Fibroblast of skin of left quadriceps (primary cell): Measurements from ENCODE around the gene FCN1.
A peak's percentile ranks its signal among the peaks of the same experiment; 100 is the strongest.
"Not testable (repeated sequence)": the region's sequence is repeated elsewhere in the genome, so short reads cannot be mapped to it uniquely, and the experiment has no call there.

ENCODE experiments used
- DNase-seq, 2 experiments: peaks; one replicate each; pipeline ENCODE4 v3.0.0-alpha.2; 2013; ENCODE audit warnings: low read depth in 2 of 2

The FCN1 gene

DNA sequence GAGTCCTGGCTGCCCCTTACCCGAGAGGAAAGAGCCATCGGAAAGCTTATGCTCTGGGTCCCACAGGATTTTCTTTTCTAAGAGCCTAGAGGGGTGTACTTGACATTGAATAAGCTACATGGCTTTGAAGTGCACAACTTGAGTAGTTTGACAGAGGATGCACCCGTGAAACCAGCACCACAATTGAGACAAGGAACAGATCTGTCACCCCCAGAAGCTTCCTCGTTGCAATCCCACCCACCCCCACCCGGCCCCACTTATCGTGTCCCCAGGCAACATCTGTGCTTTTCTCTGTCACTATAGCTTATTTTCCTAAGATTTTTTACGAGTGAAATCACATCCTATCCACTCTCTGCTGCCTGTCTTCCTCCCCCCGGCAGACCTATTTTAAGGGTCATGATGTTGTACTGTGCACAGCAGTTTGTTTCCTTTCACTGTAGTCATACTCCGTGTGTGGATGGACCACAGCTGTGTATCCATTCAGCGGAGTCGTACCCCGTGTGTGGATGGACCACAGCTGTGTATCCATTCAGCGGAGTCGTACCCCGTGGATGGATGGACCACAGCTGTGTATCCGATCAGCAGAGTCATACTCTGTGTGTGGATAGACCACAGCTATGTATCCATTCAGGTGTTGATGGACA is 45.9 kb downstream of the FCN1 start:
- DNase-seq: no peak

DNA sequence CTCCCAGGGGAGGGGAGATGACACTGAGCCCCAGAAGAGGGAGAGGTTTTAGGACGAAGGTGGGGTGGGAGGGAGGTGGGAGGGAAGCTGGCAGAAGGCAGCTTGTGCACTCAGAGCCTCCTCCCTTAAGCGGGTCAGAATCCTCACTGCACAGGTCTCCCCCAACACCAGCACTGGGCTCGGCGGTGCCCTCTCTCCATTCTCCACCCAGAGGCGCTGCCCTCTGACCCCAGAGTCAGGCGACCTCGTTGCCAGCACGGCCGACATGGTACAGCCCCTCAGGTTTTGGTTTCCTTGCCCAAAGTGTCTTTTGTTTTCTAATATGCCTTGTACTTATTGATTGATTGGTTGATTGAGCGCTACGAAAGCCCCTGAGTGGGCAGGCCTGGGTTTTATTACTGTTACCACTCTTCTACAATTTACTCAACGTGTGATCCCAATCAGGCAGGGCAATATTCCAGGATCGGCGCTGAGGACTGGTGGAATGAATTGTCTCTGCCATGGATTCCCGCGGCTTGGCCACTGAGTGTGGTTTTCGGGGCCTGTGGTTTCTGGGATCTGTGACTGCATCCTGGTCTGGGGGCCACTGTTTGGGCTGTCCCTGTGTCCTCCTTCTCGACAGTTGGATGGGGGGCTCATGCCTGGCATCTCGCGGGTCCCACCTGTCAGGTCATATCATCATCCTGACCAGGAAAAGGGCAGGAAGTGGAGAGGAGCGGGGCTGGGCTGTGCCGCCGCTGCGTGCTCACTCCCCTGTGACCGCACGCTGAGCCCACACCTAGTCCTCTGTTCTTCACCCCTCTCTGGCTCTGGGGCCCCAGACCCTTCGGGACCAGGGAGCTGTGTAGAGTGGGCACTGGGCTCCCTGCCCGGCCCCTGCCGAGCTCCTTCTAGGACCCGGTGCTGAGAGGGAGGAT is 46.7 kb downstream of the FCN1 start:
- DNase-seq: no peak

DNA sequence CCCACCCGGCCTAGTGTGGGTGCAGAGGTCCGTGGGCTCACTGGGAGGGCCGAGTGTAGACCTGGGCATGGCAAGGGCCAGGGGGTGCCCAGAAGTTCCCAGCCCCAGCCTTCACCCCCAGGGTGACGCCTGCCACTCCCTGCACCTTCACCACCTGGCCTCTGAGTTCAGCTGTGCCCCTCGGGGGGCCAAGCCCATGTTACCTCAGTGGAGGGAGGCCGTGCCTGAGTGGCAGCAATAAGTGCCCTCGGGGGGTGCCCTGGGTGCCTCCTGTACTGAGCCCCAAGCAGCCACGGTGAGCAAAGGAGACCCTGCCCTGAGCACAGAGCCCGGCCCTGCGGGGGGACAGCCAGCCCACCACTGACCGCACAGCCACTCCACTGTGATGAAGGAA is 47.4 kb downstream of the FCN1 start:
- no peak for DNase-seq

DNA sequence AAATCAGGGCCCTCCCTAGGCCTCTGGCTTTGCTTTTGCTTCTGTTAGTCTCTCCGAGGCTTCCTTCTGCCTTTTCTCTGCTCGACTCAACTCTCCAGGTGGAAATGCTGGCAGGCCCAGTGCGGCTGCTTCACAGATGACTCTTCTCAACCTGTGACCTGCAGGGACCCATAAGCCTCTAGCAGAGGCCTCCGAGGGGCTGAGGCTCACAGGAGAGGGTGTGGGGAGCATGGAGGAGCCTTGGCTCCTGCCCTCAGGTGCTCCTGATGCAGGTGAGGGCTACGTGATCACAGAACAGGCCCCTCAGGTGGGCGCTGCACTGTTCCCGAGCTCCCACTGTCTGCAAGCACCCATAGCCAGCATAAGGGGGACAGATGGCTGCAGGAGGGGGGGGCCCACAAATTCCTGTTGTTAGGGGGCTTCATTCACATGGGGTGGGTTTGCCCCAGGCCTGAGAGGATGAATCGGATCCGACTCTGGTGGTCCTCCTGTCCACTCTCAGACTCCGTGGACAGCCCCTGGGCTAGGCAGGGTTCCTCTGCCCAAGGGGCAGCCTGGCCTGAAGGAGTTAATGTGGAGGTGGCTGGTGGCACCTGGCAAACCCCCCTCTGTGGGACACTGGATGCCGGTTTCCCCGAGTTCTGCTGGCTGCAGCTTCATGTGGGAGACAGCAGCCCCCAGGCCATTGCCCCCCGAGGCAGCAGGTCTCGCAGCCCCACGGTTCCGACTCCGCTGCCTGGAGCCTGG is 48.0 kb downstream of the FCN1 start:
- no peak for DNase-seq

DNA sequence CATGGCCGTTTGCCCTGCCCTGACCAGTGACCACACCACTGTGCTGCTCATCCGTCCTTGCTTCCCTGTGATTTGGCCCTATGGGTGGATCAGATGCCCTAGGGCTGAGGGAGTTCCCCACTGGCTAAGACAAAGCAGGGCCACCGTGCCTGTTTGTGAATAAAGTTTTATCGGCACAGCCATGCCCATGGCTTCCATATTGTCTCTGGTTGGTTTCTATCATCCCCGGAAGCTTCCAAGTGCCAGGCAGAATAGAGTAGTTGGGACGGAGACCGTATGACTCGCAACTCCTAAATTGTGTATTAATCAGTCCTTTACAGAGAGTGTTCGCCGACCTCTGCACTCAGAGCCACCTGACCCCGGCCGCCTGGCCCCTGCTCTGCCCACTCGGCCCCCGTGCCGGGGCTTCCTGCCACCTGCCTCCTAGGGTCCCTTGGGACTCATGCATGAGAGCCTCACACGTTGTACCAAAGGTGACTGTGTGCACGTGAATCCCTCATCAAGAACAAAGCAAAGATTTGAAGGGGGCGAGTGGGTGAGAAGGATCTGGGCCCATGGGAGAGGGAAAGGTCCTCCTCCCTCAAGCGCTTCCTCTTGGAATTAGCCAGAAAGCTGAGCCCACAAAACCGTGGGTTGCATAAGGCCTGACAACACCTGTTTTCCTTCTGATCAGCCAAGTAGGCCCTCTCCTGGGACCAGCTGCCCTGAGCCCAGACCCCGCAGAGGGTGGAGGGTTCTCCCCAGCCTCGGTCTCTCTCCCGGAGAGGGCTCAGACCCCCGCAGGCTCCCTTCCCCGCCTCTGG is 48.8 kb downstream of the FCN1 start:
- DNase-seq: no peak

DNA sequence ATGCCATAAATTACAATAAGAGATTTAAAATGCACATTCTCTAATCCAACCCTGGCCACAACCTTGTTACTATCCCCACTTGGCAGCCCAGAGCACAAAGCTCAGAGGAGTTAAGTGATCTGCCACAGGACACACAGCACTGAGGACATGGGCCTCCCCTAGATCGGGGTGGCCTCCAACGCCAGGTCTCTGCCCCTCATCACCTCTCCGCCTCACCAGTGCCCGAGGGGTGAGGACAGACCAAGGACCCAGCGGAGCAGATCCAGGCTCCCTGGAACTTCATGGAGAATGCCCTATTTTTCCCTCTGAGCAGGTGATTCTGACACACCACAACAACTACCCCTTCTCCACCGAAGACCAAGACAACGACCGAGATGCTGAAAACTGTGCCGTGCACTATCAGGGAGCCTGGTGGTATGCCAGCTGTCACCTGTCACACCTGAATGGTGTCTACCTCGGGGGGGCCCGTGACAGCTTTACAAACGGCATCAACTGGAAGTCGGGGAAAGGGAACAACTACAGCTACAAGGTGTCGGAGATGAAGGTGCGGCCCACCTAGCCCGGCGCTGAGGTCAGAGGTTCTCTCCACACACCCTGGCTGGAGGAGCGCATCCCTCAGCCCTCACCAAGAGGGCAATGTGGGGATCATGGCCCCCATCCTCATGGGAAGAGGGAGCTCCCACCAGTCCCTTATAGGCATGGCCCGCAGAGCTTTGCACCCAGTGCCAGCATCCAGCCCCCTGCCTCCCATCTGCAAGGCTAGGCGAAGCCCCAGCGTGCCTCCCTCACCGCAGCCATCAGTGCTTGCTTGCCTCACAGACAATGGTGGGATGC is 49.6 kb downstream of the FCN1 start:
- no peak for DNase-seq

DNA sequence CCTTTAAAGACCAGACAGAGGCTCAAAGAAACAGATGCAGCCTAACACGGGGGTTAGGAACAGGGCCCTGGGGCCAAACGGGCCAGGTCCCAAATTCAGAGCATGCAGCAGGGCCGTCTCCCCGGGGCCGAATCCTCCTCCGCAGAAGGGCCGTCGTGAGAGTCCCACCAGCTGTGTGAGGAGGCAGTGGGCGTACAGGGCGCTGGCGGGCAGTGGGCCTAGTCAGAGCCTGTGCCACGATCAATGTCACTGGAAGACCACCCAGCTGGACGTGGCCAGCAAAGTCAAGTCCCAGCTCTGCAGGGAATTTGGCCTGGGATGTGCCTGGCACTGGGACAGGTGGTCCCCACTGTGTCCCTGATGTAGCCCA is 52.9 kb downstream of the FCN1 start:
- DNase-seq: no peak

DNA sequence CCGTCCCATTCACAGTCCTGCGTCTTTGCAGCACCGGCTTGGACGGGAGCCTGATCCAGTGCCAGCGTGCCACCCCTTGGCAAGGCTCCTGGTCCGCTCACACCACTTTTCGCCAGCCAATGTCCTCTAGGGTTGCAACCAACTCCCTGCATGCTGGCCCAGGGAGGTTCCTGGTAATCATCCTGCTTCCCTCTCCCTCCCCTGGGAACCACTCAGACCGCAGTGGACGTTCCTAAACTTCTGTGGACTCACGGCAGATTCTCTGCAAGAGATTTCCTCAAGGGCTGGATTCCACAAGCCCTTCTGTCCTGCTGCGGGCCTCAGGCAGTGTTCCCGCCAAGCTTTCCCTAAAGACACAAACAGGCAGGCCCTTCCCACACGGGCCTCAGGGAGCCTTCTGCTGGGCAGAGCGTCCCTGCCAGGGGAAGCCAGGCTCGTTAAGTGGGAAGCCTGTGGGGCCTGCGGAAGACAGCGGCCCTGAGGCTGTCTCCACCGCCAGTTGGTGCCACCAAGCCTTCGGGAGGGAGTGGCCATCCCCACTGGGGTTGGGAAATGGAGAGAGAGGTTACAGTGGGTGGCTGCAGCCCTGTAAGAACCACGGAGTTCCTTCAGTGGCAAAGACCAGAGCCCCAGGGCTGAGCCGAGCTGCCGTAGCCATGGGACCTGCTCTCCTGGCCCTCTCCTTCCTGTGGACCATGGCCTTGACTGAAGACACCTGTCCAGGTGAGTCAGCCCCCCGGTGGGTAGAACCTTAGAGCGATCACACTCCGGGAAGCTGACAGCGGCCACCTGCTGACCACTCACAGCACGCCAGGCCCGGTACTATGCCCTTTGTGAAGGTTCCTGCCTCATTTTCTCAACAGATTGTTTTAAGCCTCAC is 53.5 kb downstream of the FCN1 start:
- no peak for DNase-seq

DNA sequence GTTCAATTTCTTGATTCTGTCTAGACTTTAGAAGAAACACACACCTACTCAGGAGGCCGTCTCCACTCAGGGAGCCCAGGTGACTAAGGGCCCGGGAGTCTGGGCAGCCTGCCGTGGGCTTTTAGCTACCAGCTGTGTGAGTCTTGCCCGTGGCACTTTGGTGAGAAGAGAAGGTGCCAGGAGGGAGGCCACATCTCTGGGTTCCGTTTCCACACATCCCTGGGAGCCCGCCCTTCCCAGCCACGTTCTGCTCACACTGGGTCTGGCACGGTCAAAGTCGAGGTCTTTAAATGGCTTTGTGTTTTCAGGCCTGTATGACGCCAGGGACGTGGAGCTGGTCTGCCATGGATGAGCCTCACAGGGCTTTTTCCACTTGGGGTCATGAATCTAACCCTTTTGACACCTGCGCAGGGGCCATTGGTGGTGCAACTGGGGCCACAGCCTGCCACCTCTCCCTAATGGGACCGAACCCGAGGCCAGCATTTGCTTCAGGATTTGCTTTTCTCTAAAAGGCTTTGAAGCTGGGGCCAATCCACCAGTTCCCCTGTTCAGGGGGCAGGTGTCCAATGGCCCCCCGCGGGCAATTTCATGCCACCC is 54.3 kb downstream of the FCN1 start:
- DNase-seq: no peak

DNA sequence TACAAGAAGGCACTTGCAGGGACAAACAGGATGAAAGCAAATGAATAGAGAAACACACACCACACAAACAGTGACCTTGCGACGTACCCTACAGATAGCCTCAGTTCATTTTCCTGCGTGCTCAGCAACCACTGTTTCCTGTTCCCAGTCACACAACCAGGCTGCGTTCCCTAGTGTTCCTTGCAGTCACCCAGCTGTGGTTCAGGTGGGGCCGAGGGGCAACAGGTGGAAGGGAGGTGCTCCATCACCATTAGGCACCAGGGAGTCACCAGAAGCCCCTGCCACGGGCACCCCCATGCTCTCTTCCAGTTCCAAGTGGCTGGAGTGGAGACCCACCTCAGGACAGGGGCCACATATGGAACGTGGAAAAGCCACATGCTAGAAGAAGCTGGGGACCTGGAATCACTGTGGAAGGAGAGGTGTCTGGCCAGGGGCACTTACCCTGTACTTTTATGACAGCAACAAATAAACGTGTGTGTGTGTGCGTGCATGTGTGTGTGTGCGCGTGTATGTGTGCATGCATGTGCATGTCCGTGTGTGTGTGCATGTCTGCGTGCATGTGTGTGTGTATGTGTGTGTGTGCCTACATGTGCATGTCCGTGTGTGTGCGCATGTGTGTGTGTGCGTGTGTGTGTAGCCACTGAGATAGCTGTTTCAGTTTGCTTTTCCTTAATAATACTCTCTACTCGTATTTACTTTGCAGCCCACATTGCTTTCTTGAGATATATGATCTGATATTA is 55.9 kb downstream of the FCN1 start:
- DNase-seq: no peak

DNA sequence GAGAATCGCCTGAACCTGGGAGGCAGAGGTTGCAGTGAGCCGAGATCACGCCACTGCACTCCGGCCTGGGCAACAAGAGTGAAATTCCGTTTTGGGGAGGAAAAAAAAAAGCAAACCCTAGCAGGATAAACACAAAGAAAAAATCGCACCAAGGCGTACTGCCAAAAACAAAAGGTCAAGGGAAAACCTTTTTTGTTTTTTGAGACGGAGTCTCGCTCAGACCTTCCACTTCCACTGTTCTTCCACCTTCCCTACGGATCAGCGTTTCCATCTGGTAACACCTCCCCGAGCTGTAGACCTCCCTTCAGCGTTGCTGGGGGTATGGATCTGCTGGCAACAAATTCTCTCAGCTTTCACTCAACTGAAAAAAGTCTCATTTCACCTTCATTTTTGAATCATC is 57.2 kb downstream of the FCN1 start:
- DNase-seq: no peak

DNA sequence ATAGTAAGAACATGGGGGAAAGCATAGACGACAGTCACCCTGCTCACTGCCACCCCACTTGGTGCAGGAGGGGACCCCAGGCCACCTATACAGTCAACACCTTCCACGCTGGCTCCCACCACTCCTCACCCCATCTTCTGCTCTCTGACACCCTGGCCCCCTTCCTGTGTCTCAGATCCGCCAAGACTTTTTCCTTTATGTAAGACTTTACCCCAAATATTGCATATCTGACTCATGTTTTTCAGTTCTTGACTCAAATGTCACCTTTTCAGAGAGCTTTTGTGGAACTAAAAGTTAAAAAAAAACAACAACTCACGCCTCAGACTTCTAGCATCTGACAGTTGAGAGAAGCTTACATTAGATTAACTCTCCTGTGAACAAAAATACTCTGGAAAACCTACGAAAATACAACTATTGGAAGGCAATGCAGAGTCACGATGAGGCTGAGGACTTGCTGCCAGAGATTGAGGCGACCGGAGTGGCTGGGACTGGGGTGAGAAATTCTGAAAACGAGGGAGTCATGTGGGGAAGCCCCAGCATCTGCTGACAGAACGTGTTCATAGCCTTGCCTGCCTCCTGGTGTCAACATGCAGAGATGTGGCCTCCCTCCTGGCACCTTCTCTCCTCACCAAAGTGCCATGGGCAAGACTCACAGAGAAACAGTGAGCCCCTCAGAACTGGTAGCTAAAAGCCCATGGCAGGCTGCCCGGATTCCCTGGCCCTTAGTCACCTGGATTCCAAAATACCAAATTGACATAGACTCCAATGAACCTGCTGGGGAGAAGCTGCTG is 59.5 kb downstream of the FCN1 start:
- DNase-seq: peak; percentile 13 to 22

DNA sequence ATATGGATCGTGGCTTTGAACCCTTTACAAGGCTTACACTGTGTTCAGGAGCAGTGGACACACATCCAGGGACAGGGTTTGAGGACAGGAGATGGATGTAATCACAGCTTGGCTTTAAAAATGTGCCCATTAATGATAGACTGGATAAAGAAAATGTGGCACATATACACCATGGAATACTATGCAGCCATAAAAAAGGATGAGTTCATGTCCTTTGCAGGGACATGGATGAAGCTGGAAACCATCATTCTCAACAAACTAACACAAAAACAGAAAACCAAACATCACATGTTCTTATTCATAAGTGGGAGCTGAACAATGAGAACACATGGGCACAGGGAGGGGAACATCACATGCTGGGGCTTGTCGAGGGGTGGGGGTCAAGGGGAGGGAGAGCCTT is 60.3 kb downstream of the FCN1 start:
- DNase-seq: not testable (repeated sequence)

DNA sequence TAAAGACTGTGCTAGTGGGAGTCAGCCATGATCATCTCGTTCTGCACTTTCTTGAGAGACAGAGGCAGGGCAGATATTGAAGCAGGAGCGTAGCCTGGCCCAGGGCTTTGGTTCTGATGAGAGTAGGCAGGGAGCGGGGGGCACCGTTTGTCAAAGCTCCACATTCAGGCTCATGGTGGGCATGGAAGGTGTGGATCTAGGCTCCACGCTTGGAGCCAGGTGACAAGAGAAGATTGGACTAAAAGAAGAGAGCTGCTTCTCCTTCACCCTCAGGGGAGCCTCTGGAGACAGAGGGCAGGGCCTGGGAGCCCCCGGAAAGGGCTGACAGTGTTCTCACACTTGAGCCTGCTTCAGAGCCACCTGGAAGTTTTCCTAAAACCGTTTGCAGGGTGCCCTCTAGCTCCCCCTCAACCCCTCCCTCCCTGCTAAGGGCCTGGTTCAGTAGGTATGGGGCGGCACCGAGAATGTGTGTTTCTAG is 61.8 kb downstream of the FCN1 start:
- no peak for DNase-seq
